A549 (cell line): Measurements from ENCODE around the gene FAM9C. TPM values are rescaled to one million over a fixed set of nuclear protein-coding genes. Genes with fewer than 3 reads are reported as not detected.
A peak's percentile ranks its signal among the peaks of the same experiment; 100 is the strongest.

ENCODE experiments used
- ATAC-seq, 2 experiments: fragments of 200-7000 bp in 1 of 2; fragments of >200 bp in 1 of 2; cut with Nextera tagmentation in 1 of 2; cut with Tn5 transposase in 1 of 2; 3 replicates each; pipeline versions ENCODE4 v1.8.0 to v1.9.1; 2018 to 2020; ENCODE audit warnings: mild to moderate bottlenecking in 1 of 2, moderate library complexity in 1 of 2
- CTCF ChIA-PET: fragments of 300-600 bp; sonication (Branson Sonifier 250); formaldehyde crosslinking; extraction: SDS; loops from one replicate; lab custom pipeline; 2021; ENCODE audit warnings: antibody characterized with exemption, inconsistent platforms; lab: Yijun Ruan, JAX
- POLR2A ChIA-PET: fragments of 350-600 bp; formaldehyde crosslinking; extraction: SDS; loops from one replicate; lab custom pipeline; 2021; ENCODE audit warnings: antibody characterized with exemption, inconsistent platforms; lab: Yijun Ruan, JAX
- DNase-seq, 2 experiments: peaks; one replicate each; pipeline versions ENCODE4 v3.0.0 to v3.0.0-alpha.2; 2011 to 2016; ENCODE audit warnings: low read depth in 1 of 2, low spot score in 1 of 2
- FAIRE-seq: peaks from 2 replicates; lab custom pipeline; 2011; peaks lifted over from hg19 to GRCh38; lab: Jason Lieb, UNC
- H3K27ac ChIP-seq, 2 experiments: fragments of >200 bp; sonication (Bioruptor Twin); formaldehyde crosslinking; 3 replicates each; pipeline ENCODE4 v1.5.1; 2016 to 2017
- H3K4me1 ChIP-seq: fragments of >200 bp; sonication (Bioruptor Twin); formaldehyde crosslinking; 3 replicates; pipeline ENCODE4 v1.6.1; 2016
- H3K4me2 ChIP-seq: fragments of >200 bp; sonication (Bioruptor Twin); formaldehyde crosslinking; 3 replicates; pipeline ENCODE4 v1.6.1; 2016
- H3K4me3 ChIP-seq: fragments of >200 bp; sonication (Bioruptor Twin); formaldehyde crosslinking; 3 replicates; pipeline ENCODE4 v1.5.1; 2016
- H3K9me3 ChIP-seq: fragments of >200 bp; sonication (Bioruptor Twin); formaldehyde crosslinking; 3 replicates; pipeline ENCODE4 v1.6.1; 2016
- BHLHE40 ChIP-seq: IDR thresholded peaks from 2 replicates; pipeline ENCODE4 v1.6.1; 2012; ENCODE audit warnings: low read depth, low read length, inconsistent platforms
- CBX8 ChIP-seq: fragments of 200-600 bp; sonication (generic); IDR thresholded peaks from 2 replicates; pipeline ENCODE4 v1.6.1; 2016
- CEBPB ChIP-seq, 2 experiments: fragments of >200 bp in 1 of 2; sonication (Bioruptor Twin) in 1 of 2; formaldehyde crosslinking in 1 of 2; IDR thresholded peaks; 2 replicates each; pipeline ENCODE4 v1.6.1; 2012 to 2016
- CHD2 ChIP-seq: fragments of 150-350 bp; IDR thresholded peaks from 2 replicates; pipeline ENCODE4 v1.6.1; 2014; ENCODE audit warnings: low read length; ENCODE audit not compliant: partially characterized antibody
- EHF ChIP-seq: fragments of 250-450 bp; sonication (Bioruptor Pico); IDR thresholded peaks from 2 replicates; pipeline ENCODE4 v1.5.0; 2020; ENCODE audit warnings: mild to moderate bottlenecking
- FOSL2 ChIP-seq, 2 experiments: fragments of 450-650 bp in 1 of 2; fragments of >200 bp in 1 of 2; sonication (Bioruptor Twin) in 1 of 2; formaldehyde crosslinking; IDR thresholded peaks; 2 replicates each; pipeline versions ENCODE4 v1.5.0 to v1.6.1; 2016 to 2020; ENCODE audit warnings: mild to moderate bottlenecking in 1 of 2, moderate library complexity in 1 of 2
- FOXS1 ChIP-seq: fragments of 250-450 bp; sonication (Bioruptor Pico); IDR thresholded peaks from 2 replicates; pipeline ENCODE4 v1.5.0; 2020; ENCODE audit warnings: mild to moderate bottlenecking, moderate library complexity
- HMGXB4 ChIP-seq: fragments of 250-450 bp; sonication (Bioruptor Pico); IDR thresholded peaks from 2 replicates; pipeline ENCODE4 v1.5.0; 2021; ENCODE audit warnings: mild to moderate bottlenecking, moderate library complexity, borderline replicate concordance
- HOXB5 ChIP-seq: fragments of 250-450 bp; sonication (Bioruptor Pico); IDR thresholded peaks from 2 replicates; pipeline ENCODE4 v1.5.0; 2020; ENCODE audit warnings: mild to moderate bottlenecking, moderate library complexity
- KDM5A ChIP-seq: fragments of 200-600 bp; sonication (generic); IDR thresholded peaks from 2 replicates; pipeline ENCODE4 v1.6.1; 2016; ENCODE audit warnings: antibody characterized with exemption, mild to moderate bottlenecking
- MAFK ChIP-seq: fragments of 450-650 bp; IDR thresholded peaks from 2 replicates; pipeline ENCODE4 v1.6.1; 2014; ENCODE audit not compliant: partially characterized antibody
- MAZ ChIP-seq: fragments of 150-350 bp; IDR thresholded peaks from 2 replicates; pipeline ENCODE4 v1.6.1; 2014; ENCODE audit warnings: antibody characterized with exemption, low read depth, low read length, borderline replicate concordance
- MYC ChIP-seq: IDR thresholded peaks from 2 replicates; pipeline ENCODE4 v1.6.1; 2012; ENCODE audit warnings: mild to moderate bottlenecking, inconsistent platforms, low read length, improper control_type of control experiment, borderline replicate concordance
- NR3C1 ChIP-seq: fragments of >200 bp; sonication (Bioruptor Twin); formaldehyde crosslinking; IDR thresholded peaks from 3 replicates; pipeline ENCODE4 v1.6.1; 2017
- POLR2A ChIP-seq: IDR thresholded peaks from 2 replicates; pipeline ENCODE4 v1.6.1; 2012; ENCODE audit warnings: mild to moderate bottlenecking, low read length
- RAD21 ChIP-seq, 2 experiments: fragments of >200 bp in 1 of 2; sonication (Bioruptor Twin) in 1 of 2; formaldehyde crosslinking in 1 of 2; IDR thresholded peaks in 1 of 2; conservative IDR thresholded peaks in 1 of 2; 2 replicates in 1 of 2; 3 replicates in 1 of 2; pipeline ENCODE4 v1.6.1; 2012 to 2018; ENCODE audit warnings: inconsistent platforms in 1 of 2
- SMC3 ChIP-seq: fragments of >200 bp; sonication (Bioruptor Twin); formaldehyde crosslinking; IDR thresholded peaks from 3 replicates; pipeline ENCODE4 v1.6.1; 2018; ENCODE audit warnings: inconsistent platforms
- TFCP2L1 ChIP-seq: fragments of 250-450 bp; sonication (Bioruptor Pico); IDR thresholded peaks from 2 replicates; pipeline ENCODE4 v1.5.0; 2021; ENCODE audit warnings: mild to moderate bottlenecking
- ZFP36 ChIP-seq: fragments of 450-650 bp; IDR thresholded peaks from 2 replicates; pipeline ENCODE4 v1.6.1; 2014; ENCODE audit warnings: borderline replicate concordance; ENCODE audit not compliant: partially characterized antibody
- WGBS: methylation state at CpG from one replicate; pipeline ENCODE4 v1.1.6; 2017; ENCODE audit errors: missing lambda C conversion rate; 5-methylcytosine and 5-hydroxymethylcytosine counted together
- polyA plus RNA-seq, 4 experiments: library from polyadenylated mRNA; depleted of rRNA in 3 of 4; stranded (reverse); fragments of >200 nt; fragmentation: RNase III in 1 of 4; extraction: RNeasy Plus Mini Kit Qiagen cat#74134 plus additional on column Dnase treatment in 1 of 4; gene quantifications; 2 replicates in 3 of 4; 3 replicates in 1 of 4; pipeline ENCODE4 v1.2.3, GENCODE V29; 2011 to 2017
- TF ChIP-seq, protein P1 (sequence below): IDR thresholded peaks from 2 replicates; pipeline ENCODE4 v1.6.1; 2012
- TF ChIP-seq, protein P2 (sequence below): fragments of >200 bp; sonication (Bioruptor Twin); formaldehyde crosslinking; IDR thresholded peaks from 3 replicates; pipeline ENCODE4 v1.6.1; 2016
- TF ChIP-seq, protein P3 (sequence below): fragments of 200-600 bp; sonication (generic); IDR thresholded peaks from 2 replicates; pipeline ENCODE4 v1.6.1; 2016; ENCODE audit warnings: antibody characterized with exemption, mild to moderate bottlenecking, moderate library complexity
- TF ChIP-seq, protein P4 (sequence below): fragments of 450-650 bp; IDR thresholded peaks from 2 replicates; pipeline ENCODE4 v1.6.1; 2014; ENCODE audit warnings: antibody characterized with exemption

Gene FAM9C
- polyA plus RNA-seq, 2 of the 4 experiments (the other 2 are of a cell fraction) = 0.03 TPM; not detected in 1

DNA sequence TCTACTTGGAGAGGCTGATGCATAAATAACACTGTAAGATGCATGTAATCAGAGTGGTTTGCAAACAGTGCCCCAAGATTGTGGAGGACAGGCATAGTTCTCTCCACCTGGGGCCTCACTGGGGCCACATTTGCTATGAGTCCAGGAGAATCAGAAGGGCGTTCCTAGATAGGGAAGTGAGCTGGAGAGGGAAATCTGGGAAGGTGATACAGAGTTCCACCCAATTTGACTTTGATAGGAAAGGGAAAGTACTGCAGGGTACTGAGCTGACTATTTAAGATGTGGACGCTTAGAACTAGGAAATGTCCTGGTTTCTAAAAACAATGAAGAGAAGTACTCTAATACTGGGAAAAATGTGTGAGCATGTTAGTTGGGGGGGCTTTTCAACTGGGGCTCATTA lies 33.9 kb downstream of the FAM9C start:
- DNase-seq (no peak), FAIRE-seq (no peak), ATAC-seq (no peak)
- H3K27ac ChIP-seq = peak overlapping the region in 1 of 2 experiments; percentile 68; a peak in 3 of 6 replicates
- CTCF ChIA-PET = interaction anchor here (0.5 to 0.9 kb wide), 3 partner anchors 13 to 454 kb away, joined by 3 to 4 read pairs (median 3); no protein-coding TSS in a partner anchor
- no peak overlapping the region for H3K4me2 ChIP-seq
- H3K9me3 ChIP-seq = no peaks in the 10 kb centered on the region
- POLR2A ChIA-PET = interaction anchor here (1.0 kb wide), 1 partner anchor 32 kb away, joined by 4 read pairs; no protein-coding TSS in a partner anchor
- H3K4me3 ChIP-seq = no peak overlapping the region
- 90% methylated on average over 2 of the region's 2 CpGs for WGBS
- TF ChIP-seq FOSL2 (IDR thresholded peaks at IDR 0.05) = no peak
- TF ChIP-seq FOSL2 (CRISPR knock-in tag; IDR thresholded peaks at IDR 0.05) = no peak
- TF ChIP-seq MAFK = no peak
- TF ChIP-seq, protein P1, sequence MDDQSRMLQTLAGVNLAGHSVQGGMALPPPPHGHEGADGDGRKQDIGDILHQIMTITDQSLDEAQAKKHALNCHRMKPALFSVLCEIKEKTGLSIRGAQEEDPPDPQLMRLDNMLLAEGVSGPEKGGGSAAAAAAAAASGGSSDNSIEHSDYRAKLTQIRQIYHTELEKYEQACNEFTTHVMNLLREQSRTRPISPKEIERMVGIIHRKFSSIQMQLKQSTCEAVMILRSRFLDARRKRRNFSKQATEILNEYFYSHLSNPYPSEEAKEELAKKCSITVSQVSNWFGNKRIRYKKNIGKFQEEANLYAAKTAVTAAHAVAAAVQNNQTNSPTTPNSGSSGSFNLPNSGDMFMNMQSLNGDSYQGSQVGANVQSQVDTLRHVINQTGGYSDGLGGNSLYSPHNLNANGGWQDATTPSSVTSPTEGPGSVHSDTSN = no peak
- no peak for TF ChIP-seq CHD2
- TF ChIP-seq POLR2A = no peak
- H3K4me1 ChIP-seq = peaks cover 75% of the 10 kb centered on the region

DNA sequence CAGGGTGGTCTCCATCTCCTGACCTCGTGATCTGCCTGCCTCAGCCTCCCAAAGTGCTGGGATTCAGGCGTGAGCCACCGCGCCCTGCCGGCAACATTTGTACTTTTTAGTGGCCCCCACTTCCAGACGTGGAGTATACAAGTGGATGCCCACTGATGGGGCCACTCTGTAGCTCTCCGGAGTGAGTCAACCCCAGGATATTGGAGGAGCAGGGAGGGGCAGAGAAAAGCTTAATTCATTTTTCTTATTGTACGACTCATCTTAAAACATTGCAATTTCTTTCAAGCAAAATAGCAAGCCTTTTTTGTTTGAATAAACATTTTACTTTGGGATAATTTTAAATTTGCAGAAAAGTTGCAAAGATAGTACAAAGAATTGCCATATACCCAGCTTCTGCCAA lies 34.6 kb downstream of the FAM9C start:
- peak overlapping the region in 1 of 2 experiments; percentile 86; a peak in 3 of 6 replicates for H3K27ac ChIP-seq
- 85% methylated on average over 8 of the region's 8 CpGs for WGBS
- peak; percentile 23 for FAIRE-seq
- TF ChIP-seq BHLHE40 (no peak), SMC3 (no peak), HOXB5 (CRISPR knock-in tag) (no peak), NR3C1 (no peak), KDM5A (no peak), FOXS1 (no peak)
- TF ChIP-seq, all 56 proteins: peak for 0
- peaks cover 72% of the 10 kb centered on the region for H3K4me1 ChIP-seq
- ATAC-seq (no peak), DNase-seq (no peak)
- H3K4me2 ChIP-seq = no peak overlapping the region
- POLR2A ChIA-PET = interaction anchor here (1.0 kb wide), 1 partner anchor 32 kb away, joined by 4 read pairs; no protein-coding TSS in a partner anchor
- CTCF ChIA-PET = interaction anchor here (0.5 to 1.1 kb wide), 3 partner anchors 23 to 455 kb away, joined by 3 read pairs; no protein-coding TSS in a partner anchor
- H3K4me3 ChIP-seq = no peak overlapping the region
- no peaks in the 10 kb centered on the region for H3K9me3 ChIP-seq

DNA sequence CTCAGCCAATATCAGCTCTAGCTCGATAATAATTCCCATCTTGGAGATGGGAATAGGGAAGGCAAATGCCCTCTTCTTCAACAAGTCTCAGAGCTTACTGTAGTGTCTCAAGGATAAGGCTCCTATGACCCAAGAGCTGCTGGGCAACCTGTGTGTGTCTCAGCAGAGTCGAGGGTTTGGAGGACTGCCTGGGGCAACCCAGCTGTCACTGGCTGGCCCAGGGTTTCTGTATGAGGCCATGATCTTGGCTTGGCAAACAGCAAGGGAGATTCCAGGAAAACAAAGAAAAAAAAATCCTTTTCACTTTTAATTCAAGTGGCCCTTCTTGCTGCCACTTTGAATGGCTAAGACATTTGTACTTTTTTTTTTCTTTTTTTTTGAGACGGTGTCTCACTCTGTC lies 35.1 kb downstream of the FAM9C start:
- no peak overlapping the region for H3K4me2 ChIP-seq
- WGBS = 57% methylated on average over 3 of the region's 3 CpGs
- no peaks in the 10 kb centered on the region for H3K9me3 ChIP-seq
- ATAC-seq = no peak
- TF ChIP-seq EHF (CRISPR knock-in tag) = no peak
- no peak for TF ChIP-seq CEBPB (IDR thresholded peaks at IDR 0.05)
- TF ChIP-seq MYC = no peak
- TF ChIP-seq TFCP2L1 (CRISPR knock-in tag) = no peak
- TF ChIP-seq CBX8 = no peak
- no peak for TF ChIP-seq POLR2A
- TF ChIP-seq SMC3 = no peak
- no peak for TF ChIP-seq NR3C1
- TF ChIP-seq HMGXB4 (CRISPR knock-in tag) = no peak
- TF ChIP-seq, protein P2, sequence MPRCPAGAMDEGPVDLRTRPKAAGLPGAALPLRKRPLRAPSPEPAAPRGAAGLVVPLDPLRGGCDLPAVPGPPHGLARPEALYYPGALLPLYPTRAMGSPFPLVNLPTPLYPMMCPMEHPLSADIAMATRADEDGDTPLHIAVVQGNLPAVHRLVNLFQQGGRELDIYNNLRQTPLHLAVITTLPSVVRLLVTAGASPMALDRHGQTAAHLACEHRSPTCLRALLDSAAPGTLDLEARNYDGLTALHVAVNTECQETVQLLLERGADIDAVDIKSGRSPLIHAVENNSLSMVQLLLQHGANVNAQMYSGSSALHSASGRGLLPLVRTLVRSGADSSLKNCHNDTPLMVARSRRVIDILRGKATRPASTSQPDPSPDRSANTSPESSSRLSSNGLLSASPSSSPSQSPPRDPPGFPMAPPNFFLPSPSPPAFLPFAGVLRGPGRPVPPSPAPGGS = no peak
- no peak for TF ChIP-seq CHD2
- TF ChIP-seq HOXB5 (CRISPR knock-in tag) = no peak
- TF ChIP-seq ZFP36 = no peak
- TF ChIP-seq, protein P3, sequence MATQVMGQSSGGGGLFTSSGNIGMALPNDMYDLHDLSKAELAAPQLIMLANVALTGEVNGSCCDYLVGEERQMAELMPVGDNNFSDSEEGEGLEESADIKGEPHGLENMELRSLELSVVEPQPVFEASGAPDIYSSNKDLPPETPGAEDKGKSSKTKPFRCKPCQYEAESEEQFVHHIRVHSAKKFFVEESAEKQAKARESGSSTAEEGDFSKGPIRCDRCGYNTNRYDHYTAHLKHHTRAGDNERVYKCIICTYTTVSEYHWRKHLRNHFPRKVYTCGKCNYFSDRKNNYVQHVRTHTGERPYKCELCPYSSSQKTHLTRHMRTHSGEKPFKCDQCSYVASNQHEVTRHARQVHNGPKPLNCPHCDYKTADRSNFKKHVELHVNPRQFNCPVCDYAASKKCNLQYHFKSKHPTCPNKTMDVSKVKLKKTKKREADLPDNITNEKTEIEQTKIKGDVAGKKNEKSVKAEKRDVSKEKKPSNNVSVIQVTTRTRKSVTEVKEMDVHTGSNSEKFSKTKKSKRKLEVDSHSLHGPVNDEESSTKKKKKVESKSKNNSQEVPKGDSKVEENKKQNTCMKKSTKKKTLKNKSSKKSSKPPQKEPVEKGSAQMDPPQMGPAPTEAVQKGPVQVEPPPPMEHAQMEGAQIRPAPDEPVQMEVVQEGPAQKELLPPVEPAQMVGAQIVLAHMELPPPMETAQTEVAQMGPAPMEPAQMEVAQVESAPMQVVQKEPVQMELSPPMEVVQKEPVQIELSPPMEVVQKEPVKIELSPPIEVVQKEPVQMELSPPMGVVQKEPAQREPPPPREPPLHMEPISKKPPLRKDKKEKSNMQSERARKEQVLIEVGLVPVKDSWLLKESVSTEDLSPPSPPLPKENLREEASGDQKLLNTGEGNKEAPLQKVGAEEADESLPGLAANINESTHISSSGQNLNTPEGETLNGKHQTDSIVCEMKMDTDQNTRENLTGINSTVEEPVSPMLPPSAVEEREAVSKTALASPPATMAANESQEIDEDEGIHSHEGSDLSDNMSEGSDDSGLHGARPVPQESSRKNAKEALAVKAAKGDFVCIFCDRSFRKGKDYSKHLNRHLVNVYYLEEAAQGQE = no peak
- TF ChIP-seq RAD21 (conservative IDR thresholded peaks at IDR 0.05 in 1 of 2, IDR thresholded peaks at IDR 0.05 in 1 of 2) = no peak
- TF ChIP-seq, protein P4, sequence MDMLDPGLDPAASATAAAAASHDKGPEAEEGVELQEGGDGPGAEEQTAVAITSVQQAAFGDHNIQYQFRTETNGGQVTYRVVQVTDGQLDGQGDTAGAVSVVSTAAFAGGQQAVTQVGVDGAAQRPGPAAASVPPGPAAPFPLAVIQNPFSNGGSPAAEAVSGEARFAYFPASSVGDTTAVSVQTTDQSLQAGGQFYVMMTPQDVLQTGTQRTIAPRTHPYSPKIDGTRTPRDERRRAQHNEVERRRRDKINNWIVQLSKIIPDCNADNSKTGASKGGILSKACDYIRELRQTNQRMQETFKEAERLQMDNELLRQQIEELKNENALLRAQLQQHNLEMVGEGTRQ = no peak
- no peak for TF ChIP-seq FOXS1
- no peak for TF ChIP-seq MAZ
- TF ChIP-seq, all 56 proteins: peak for 0
- CTCF ChIA-PET = interaction anchor here (0.8 to 1.1 kb wide), 3 partner anchors 9 to 328 kb away, joined by 3 to 4 read pairs (median 3); no protein-coding TSS in a partner anchor
- Histone ChIP-seq H3K27ac (peak overlapping the region; percentile 19 to 86; a peak in 4 of 6 replicates), H3K4me3 (no peak overlapping the region), H3K4me1 (peaks cover 66% of the 10 kb centered on the region)
- FAIRE-seq (no peak), DNase-seq (no peak)
- POLR2A ChIA-PET = no interaction called here
